NCI-H82 treated with DMSO at 0.1 percent for 48 hours (cell line): ENCODE measurements around the gene BIN1.

ENCODE experiments used
- DNase-seq: peaks from one replicate; lab custom pipeline; 2025; ENCODE audit not compliant: unreplicated experiment; lab: John Stamatoyannopoulos, UW

Gene BIN1

GRCh38 chr2:127048969-127049897 lies 57.7 kb downstream of the BIN1 start:
- no peak for DNase-seq

- DNase-seq = no peak
Measured at GRCh38 chr2:127048618-127048935, 58.4 kb downstream of the BIN1 start.

GRCh38 chr2:127047716-127048617 lies 59.0 kb downstream of the BIN1 start:
- no peak for DNase-seq

DNA sequence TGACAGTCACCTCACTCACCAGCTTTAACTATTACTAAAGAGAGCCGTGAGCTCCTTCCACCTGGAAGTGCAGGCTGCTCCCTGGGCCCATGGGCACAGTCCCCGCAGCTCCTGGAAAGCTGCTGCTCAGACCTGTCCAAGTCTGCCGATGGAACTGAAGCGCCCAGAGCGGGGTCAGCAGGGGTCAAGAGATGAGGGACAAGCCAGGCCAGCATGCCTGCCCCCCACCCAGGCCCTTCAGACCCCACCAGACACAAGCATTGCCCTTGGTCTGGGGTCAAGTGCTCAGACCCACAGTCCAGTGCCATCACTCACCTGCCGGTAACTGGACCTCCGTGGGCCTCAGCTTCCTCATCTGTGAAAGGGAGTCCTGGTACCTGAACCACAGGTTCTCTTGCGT lies 59.9 kb downstream of the BIN1 start:
- no peak for DNase-seq

DNA sequence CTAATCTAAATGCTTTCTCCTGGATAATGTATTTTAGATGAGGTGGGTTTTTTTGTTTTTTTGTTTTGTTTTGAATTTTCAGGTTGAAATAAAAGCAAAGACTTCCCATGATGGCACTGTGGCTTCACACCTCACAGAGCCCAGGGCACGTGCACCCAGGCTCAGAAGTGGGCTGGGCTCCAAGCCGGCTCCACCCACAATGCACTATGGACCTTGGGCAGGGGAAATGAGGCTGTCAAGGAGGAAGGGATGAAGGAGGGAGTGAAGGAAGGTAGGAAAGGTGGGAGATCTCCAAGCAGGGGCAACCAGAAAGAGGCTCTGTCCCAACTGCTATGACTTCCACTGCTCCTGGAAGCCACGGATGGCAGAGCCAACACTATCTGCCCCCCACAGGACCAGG lies 60.4 kb downstream of the BIN1 start:
- DNase-seq = no peak

- no peak for DNase-seq
Measured at GRCh38 chr2:127045792-127046501, 61.0 kb downstream of the BIN1 start.

DNA sequence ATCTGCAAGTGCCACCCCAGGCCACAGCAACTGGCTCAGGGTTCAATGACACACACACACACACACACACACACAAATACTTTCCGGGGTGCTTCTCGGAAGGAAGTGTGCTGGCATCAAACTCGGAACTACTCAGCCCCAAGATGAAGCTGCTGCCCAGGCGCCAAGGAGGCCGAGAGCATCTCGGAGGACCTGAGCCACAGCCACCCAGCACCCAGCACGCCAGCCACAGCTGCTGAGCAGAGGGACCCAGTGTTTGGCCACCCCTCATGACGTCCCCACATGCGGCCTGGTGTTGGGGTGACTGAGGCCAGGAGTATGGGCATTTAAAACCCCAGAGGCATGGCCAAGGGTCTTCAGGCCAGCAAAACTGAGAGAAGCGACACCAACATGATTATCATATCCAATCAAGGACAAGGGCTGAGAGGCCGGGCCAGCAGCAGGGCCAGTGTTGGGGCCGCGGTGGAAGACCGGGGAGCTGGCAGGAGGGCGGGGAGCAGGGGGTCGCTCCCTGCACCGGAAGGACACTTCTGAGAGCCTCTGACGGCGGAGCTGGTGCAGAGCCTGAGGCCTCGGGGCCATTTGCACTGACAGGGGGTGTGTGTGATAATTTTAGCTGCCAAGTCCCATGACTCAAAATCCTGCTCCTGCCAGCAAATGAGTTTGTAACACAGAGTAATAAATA lies 61.8 kb downstream of the BIN1 start:
- DNase-seq = no peak

GRCh38 chr2:127044165-127044718 lies 62.7 kb downstream of the BIN1 start:
- DNase-seq = no peak

DNA sequence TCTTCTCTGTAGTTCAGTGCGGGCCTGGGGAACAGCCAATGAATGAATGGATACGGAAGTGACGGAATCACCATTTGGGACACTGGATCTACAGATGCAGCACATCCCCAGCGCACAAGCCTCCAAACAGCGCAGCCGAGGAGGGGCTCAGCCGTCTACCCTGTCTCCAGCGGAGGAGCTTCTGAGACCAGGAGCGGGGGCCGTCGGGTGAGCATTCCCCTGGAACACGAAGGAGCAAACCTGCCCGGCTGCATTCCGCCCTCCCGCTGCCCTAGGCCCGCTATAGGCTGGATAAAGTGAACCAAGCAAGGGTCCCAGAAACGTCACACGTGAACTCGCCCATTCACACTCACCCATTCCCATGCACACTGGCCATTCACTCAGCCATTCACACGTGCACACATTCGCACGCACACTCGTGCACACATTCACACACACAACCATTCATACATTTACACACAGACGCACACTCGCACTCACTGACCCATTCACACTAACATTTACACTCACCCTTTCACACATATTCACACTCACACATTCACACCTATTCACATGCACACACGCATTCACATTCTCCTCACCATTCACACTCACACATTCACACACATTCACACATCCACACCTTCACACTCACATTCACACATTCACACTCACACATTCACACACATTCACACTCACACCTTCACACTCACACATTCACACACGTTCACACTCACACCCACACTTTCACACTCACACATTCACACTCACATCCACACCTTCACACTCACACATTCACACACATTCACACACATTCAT lies 63.4 kb downstream of the BIN1 start:
- DNase-seq = no peak

- no peak for DNase-seq
Measured at GRCh38 chr2:127041259-127041970, 65.5 kb downstream of the BIN1 start.

GRCh38 chr2:127040169-127040568 lies 66.8 kb downstream of the BIN1 start:
- DNase-seq = no peak

GRCh38 chr2:127039387-127040031 lies 67.4 kb downstream of the BIN1 start:
- no peak for DNase-seq

DNA sequence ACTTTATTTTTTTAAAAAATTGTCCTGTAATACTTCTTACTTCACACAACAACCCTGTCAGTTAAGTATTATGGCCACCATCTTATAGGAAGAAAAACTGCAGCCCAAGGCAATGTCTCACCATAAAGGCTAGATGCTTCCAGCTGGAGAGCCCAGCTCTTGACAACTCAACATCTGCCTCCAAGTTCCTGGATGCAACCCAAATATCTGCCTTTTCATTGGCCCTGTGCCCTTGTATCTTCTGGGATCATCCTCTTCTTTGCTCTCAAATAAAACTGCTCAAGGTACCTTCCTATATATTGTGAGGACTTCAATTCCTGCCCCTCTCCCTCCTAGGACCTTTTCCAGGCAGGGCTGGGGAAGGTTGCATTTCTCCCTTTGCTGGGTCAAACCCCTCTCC lies 69.5 kb downstream of the BIN1 start:
- no peak for DNase-seq

- DNase-seq = no peak
Measured at GRCh38 chr2:127034883-127035611, 71.9 kb downstream of the BIN1 start.

DNA sequence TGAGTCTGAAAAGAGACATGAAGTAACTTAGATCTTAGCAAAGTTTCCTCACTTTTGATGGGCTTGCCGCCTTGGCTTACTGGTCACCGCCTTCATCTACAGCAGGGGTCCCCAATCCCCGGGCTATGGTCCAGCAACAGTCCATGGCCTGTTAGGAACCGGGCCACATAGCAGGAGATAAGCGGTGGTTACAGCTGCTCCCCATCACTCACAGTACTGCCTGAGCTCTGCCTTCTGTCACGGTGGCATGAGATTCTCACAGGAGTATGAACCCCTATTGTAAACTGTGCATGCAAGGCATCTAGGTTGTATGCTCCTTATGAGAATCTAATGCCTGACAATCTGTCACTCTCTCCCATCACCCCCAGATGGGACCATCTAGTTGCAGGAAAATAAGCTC lies 72.9 kb downstream of the BIN1 start:
- DNase-seq = no peak

GRCh38 chr2:127032621-127033020 lies 74.3 kb downstream of the BIN1 start:
- no peak for DNase-seq

GRCh38 chr2:127029350-127030051 lies 77.5 kb downstream of the BIN1 start:
- no peak for DNase-seq
